Psoas muscle (tissue), 8 donors: ENCODE measurements around the gene ARHGAP15. TPM values are rescaled to one million over a fixed set of nuclear protein-coding genes. Genes with fewer than 3 reads are reported as not detected.

Experiments used
- ATAC-seq, 4 donors: fragments of 200-7000 bp; cut with Tn5 transposase; one replicate each; pipeline ENCODE4 v1.9.1; 2020; ENCODE audit warnings: moderate library complexity in 3 of 4, mild to moderate bottlenecking in 2 of 4
- DNase-seq, 2 donors: peaks; one replicate each; pipeline ENCODE4 v3.0.0-alpha.2; 2020
- H3K27ac ChIP-seq: fragments of 200-600 bp; one replicate; pipeline ENCODE4 v1.8.0; 2022
- H3K27me3 ChIP-seq, 3 donors: fragments of 200-600 bp in 1 of 3; one replicate each; pipeline versions ENCODE4 v1.6.1 to v1.8.0; 2013 to 2022; ENCODE audit warnings: low read length in 2 of 3, mild to moderate bottlenecking in 2 of 3, moderate library complexity in 1 of 3; ENCODE audit not compliant: insufficient read depth in 3 of 3
- H3K36me3 ChIP-seq, 2 donors: fragments of 200-600 bp in 1 of 2; one replicate each; pipeline versions ENCODE4 v1.6.1 to v1.8.0; 2013 to 2022; ENCODE audit warnings: low read depth in 1 of 2, mild to moderate bottlenecking in 1 of 2, moderate library complexity in 1 of 2; ENCODE audit not compliant: insufficient read depth in 1 of 2
- H3K4me1 ChIP-seq: fragments of 200-600 bp; one replicate; pipeline ENCODE4 v1.8.0; 2022
- H3K4me3 ChIP-seq: fragments of 200-600 bp; one replicate; pipeline ENCODE4 v1.8.0; 2022; ENCODE audit warnings: mild to moderate bottlenecking
- H3K9me3 ChIP-seq: fragments of 200-600 bp; one replicate; pipeline ENCODE4 v1.8.0; 2022
- WGBS, 3 donors: extraction: QIAGEN DNeasy Blood & Tissue Kit; methylation state at CpG; one replicate each; pipeline versions ENCODE4 v1.1.6 to v1.1.7; 2013; 5-methylcytosine and 5-hydroxymethylcytosine counted together
- intact Hi-C, 2 donors: fragments of 100-400 bp; cut with DNase I; formaldehyde crosslinking; loops; one replicate each; pipeline versions ENCODE4 v1.11.0 to v1.14.2; 2022
- polyA plus RNA-seq, 3 donors: library from polyadenylated mRNA; stranded (reverse); fragments of 200-250 nt; gene quantifications; one replicate each; pipeline ENCODE4 v1.2.3, GENCODE V29; 2013
- total RNA-seq, 4 donors: library from RNA; stranded (reverse); fragmentation: NEBNext Ultra II Directional in 2 of 4; extraction: Animal tissue kit (Norgen Biotek cat#: 25700) in 2 of 4; gene quantifications; one replicate each; pipeline versions ENCODE4 v1.2.1 to v1.2.4, GENCODE V29; 2021 to 2023
- TF ChIP-seq, protein P1 (sequence below): fragments of 200-600 bp; IDR thresholded peaks from one replicate; pipeline ENCODE4 v1.8.0; 2022; ENCODE audit warnings: antibody characterized with exemption
- donor health status: healthy with polysubstance abuse.
- donor health status: DM: no; HTN: no; CAD: no; lungs with moderate emphysema.
- donor health status: Bipolar disorder and iron deficiency.
- donor health status: healthy.
- donor health status: DM: yes; HTN: yes; CAD: no.
- donor health status: DM: no; HTN: no; CAD: no.
- donor health status: DM: no; HTN: no; CAD: no.
- donor health status: DM: yes; HTN: yes; CAD: no.

Gene ARHGAP15
- total and polyA plus RNA-seq, 7 donors, result 0.49 to 3.1 (median 0.95) TPM

DNA sequence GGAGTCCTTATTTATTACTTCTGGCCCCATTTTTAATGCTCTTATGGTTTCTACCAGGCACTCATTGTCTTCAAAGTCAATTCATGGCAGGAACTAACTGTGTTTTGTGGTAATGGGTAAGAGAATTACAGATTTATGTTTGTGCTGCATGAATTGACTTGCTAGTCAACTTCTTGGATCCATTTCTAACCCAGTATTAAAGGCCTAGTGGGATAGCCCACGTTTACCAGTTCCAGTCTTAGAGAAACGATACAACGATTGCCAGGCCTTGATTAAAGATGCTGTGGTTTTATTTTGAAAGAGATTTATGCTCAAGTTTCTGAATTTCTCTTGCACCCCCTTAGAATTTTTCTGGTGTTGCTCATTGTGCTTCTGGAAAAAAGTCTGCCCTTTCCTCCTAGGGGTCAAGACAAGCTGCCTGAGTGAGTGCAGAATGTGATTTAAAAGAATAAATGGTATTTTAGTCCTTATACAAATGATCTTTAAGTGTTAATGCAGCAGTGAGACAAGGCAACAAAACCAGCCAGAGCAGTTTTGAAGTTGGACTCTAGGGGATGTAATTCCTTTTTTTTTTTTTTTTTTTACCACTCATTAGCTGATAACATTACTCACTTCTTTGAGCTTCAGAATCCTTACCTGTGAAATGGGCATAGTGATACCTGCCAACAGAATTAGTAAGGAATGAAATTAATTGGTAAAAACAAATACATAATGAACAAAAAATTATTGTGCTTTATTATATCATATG lies 101.5 kb downstream of the ARHGAP15 start:
- Histone ChIP-seq H3K27me3 (no peaks in the 10 kb centered on the region), H3K9me3 (peaks cover 4% of the 10 kb centered on the region), H3K27ac (no peak overlapping the region), H3K4me1 (no peaks in the 10 kb centered on the region), H3K4me3 (no peak overlapping the region), H3K36me3 (no peaks in the 10 kb centered on the region)
- 56 to 72% (median 60%) methylated on average over 3 of the region's 3 CpGs for WGBS, 3 donors
- intact Hi-C loops, result no loop called here
- TF ChIP-seq, protein P1, sequence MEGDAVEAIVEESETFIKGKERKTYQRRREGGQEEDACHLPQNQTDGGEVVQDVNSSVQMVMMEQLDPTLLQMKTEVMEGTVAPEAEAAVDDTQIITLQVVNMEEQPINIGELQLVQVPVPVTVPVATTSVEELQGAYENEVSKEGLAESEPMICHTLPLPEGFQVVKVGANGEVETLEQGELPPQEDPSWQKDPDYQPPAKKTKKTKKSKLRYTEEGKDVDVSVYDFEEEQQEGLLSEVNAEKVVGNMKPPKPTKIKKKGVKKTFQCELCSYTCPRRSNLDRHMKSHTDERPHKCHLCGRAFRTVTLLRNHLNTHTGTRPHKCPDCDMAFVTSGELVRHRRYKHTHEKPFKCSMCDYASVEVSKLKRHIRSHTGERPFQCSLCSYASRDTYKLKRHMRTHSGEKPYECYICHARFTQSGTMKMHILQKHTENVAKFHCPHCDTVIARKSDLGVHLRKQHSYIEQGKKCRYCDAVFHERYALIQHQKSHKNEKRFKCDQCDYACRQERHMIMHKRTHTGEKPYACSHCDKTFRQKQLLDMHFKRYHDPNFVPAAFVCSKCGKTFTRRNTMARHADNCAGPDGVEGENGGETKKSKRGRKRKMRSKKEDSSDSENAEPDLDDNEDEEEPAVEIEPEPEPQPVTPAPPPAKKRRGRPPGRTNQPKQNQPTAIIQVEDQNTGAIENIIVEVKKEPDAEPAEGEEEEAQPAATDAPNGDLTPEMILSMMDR, result no peak
- ATAC-seq, result no peak
- DNase-seq, result no peak

DNA sequence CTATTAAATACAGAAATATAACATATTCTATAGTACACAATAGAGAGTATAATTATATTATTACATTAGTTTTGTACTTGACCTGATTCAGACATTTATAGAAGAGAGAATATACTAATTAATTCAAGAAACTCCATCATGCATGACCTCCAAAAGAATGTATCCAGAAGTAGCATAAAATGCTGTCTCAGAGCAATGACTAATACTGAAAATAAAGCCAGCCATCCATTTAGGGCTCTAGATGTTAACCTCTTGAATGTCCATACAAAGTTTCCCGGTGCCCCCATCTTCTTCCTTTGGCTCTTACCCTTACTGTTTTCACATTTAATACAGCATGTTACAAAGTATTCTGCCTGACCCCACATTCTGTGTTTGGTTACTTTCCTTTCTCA lies 102.0 kb downstream of the ARHGAP15 start:
- ATAC-seq, result no peak
- Histone ChIP-seq H3K9me3 (peaks cover 4% of the 10 kb centered on the region), H3K4me1 (no peaks in the 10 kb centered on the region), H3K36me3 (no peaks in the 10 kb centered on the region), H3K27ac (no peak overlapping the region), H3K4me3 (no peak overlapping the region), H3K27me3 (no peaks in the 10 kb centered on the region)
- DNase-seq, result no peak
- TF ChIP-seq, protein P1, result no peak
- intact Hi-C loops, result no loop called here
- 85 to 95% (median 89%) methylated on average over 1 of the region's 1 CpG for WGBS, 3 donors

DNA sequence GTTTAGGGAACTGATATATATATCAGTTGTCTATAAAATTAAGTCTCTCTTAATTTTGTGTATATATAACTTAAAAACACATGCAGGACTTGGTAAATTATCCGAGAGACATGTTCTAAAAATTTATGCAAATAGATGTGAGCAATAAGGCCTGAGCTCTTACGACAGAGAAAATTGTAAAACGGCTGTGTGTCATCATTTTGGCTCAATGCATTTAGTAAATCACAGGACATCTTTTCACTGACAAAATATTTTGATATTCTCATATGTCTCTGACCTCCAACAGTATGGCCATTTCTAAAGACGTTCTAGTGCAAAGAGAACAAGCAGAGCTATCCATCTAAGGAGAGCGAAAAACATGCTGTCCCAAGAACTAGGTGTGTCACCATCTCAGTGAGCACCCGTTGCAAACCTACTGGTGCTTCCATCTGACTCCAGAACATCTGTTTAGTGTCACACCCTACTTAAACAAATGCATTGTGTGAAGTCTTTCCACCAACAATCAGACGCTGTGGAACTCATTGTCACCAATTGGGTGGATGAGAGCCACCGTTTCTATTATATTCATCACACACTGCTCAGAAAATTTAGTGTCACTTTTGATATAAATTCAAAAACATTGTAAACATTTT lies 108.0 kb downstream of the ARHGAP15 start:
- Histone ChIP-seq H3K36me3 (no peaks in the 10 kb centered on the region), H3K27ac (no peak overlapping the region), H3K9me3 (peaks cover 4% of the 10 kb centered on the region), H3K4me3 (no peak overlapping the region), H3K4me1 (no peaks in the 10 kb centered on the region), H3K27me3 (no peaks in the 10 kb centered on the region)
- TF ChIP-seq, protein P1, result no peak
- ATAC-seq, result no peak
- DNase-seq, result no peak
- intact Hi-C loops, result no loop called here
- WGBS, 3 donors, result 80 to 85% (median 82%) methylated on average over 8 of the region's 8 CpGs

DNA sequence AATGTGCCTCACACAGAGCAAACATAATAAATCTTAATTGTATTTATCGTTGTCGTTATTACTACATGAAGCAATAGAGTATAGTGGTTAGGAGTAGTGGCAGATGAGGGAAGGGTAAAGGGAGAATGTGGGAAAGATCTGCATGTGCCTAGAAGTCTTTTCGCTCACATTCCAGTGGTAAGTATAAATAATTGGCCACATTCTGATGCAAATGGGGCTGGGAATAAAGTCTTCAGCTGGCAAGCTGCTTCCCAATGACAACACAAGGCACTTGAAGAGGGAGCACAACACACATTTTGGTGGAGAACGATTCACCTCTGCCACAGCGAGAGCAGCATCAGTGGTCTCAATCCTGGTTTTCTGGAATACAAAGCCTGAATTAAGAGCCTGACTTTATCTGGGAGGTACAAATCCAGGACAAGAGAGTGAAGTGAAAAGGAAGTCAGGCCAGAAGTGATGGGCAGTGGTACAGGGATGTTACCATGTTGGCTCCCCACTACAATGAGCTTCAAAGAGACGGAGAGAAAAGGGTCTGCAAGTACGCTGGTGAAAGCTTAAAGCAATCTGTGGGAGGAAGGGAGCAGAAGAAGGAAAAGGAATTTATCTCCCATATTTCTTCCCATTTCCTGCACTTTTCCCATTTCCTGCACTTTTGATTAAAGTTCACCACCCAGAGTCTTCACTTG lies 112.3 kb downstream of the ARHGAP15 start:
- intact Hi-C loops, result no loop called here
- no peaks in the 10 kb centered on the region for H3K4me1 ChIP-seq
- DNase-seq, result no peak
- no peaks in the 10 kb centered on the region for H3K9me3 ChIP-seq
- no peak for ATAC-seq
- no peak overlapping the region for H3K27ac ChIP-seq
- WGBS, 3 donors, result 80 to 83% (median 81%) methylated on average over 7 of the region's 7 CpGs
- H3K4me3 ChIP-seq, result no peak overlapping the region
- TF ChIP-seq, protein P1, result no peak
- no peaks in the 10 kb centered on the region for H3K27me3 ChIP-seq
- no peaks in the 10 kb centered on the region for H3K36me3 ChIP-seq
